Activated CD4-positive, alpha-beta T cell treated with anti-CD3 and anti-CD28 coated beads, Interleukin-2, amount 50 U/mL, for 24 hours (primary cell): Measurements from ENCODE around the gene MCCC2.
"Not testable (repeated sequence)": the region's sequence is repeated elsewhere in the genome, so short reads cannot be mapped to it uniquely, and the experiment has no call there.

ENCODE experiments used
- DNase-seq, 2 donors: peaks; one replicate each; pipeline ENCODE4 v3.0.0-alpha.2; 2020; ENCODE audit warnings: low read depth in 1 of 2, low spot score in 1 of 2

MCCC2 gene

DNA sequence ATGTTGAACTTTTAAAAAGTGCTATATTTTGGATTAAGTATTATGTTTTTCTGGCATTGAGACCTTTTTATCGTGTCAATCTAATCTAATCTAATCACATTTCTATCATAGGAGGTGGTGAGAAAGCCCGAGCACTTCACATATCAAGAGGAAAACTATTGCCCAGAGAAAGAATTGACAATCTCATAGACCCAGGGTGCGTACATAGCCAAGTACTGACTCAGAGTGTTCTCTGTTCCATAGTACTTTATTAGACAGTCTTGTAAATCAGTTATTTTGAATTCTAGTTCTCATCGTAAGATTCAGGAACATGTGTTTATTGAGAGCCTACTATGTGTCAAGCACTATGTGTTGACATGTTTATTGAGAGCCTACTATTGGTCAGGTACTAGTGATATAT lies 9.0 kb downstream of the MCCC2 start:
- DNase-seq: no peak

DNA sequence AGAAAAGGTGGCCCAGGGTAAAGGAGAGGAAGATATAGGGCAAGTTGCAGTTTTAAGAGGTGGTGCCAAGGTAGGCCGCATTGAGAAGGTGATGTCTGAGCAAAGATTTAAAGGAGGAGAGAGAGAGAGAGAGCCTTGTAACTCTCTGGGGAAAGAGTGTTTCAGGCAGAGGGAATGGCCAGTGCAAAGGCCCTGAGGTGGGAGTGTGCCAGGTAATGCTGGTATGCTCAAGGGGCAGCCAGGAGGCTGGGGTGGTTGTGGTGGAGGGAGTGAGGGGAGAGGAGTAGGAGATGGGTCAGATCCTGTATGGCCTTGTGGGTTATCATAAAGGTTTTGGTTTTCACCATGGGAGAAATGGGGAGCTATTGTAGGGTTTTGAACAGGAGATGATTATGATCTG lies 9.9 kb downstream of the MCCC2 start:
- DNase-seq: no peak

DNA sequence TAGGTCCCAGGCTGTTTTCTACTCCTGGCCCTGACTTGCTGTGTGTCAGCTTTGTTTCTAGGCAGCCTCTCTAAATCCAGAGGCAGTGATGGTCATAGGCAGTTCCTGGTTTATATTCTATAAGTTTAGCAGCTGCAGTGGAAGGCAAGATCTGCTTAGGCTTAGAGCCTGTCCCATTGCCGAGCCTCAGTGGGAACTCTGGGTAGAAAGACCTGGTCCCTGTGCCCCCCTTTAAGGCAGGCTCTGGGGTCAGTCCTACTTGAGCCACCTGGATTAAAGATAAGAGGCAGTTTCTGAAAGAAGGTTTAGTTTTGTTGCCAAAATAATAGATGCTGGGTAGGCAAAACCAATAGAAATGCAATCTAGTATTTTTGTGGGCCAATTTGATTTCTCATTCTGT lies 13.6 kb downstream of the MCCC2 start:
- no peak for DNase-seq

DNA sequence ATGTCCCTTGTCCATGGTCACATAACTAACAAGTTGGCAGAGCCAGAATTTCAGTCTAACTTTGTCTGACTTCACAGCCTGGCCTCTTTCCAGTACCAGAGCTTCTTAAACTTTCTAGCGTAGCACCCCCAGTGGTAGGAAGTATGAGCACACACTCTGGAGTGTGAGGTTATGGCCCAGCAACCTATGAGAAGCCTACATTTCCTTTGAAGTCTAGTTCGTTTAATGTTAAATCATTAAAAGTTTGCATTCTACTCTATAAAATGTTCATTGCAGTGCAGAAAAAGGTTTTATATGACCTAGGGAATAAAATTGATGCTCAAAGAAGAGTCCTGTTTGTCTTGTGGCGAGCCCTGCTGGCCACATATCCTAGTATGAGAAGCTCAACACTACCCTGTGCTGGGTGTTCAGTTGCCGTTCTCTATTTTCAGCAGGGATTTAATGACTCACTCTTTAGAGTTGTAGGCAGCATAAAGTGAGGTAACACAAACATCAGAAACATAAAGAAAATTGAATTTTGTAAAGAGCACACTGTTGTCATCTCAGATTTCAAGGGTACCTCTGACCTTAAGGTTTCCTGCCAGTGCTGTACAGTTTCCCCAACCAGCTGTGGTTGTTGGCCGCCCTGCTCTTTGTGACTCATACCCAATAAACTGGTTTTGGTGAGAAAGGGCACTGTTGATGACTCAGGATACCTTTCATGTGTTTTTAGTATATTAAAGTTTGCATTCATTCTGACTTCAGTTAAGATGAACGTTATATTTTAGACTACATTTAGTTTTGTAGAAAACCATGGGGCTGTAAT lies 14.3 kb downstream of the MCCC2 start:
- peak; percentile 36 to 75 for DNase-seq

DNA sequence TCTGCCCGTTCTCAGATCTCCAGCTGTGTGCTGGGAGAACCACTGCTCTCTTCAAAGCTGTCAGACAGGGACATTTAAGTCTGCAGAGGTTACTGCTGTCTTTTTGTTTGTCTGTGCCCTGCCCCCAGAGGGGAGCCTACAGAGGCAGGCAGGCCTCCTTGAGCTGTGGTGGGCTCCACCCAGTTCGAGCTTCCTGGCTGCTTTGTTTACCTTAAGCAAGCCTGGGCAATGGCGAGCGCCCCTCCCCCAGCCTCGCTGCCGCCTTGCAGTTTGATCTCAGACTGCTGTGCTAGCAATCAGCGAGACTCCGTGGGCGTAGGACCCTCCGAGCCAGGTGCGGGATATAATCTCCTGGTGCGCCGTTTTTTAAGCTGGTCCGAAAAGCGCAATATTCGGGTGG lies 22.8 kb downstream of the MCCC2 start:
- DNase-seq: not testable (repeated sequence)

DNA sequence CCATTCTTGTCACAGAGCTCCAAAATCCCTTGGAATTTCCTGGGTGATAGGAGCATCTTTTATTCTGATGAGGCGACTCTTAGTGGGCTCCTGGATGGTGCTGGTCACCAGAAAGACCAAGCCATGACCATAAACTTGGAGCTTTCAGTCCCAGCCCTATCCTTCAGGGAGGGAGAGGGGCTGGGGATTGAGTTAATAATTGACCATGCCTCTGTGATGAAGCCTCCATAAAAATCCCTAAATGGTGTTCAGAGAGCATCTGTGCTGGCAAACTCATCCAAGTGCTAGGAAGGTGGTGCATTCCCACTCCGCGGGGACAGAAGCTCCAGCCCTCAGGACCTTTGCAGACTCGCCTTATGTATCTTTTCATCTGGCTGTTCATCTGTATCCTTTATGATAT lies 28.7 kb downstream of the MCCC2 start:
- no peak for DNase-seq

DNA sequence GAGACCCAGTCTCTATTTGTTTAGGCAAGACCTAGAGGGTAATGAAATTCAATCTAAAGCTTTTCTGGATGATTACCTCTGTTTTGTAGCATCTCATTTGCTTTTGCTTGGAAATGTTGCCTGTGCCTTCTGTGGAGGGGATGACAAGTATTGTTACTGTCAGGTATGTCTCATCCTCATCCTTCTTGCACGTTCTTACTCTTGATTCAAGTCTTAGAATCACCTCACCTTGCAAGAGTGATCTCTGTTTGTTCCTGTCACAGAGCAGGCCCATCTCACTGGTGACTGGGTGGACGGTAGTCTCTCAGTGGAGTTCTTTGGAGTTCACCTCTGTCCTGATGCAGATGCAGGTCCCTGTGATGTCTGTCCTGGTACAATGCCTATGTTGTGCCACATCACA lies 33.5 kb downstream of the MCCC2 start:
- DNase-seq: no peak

DNA sequence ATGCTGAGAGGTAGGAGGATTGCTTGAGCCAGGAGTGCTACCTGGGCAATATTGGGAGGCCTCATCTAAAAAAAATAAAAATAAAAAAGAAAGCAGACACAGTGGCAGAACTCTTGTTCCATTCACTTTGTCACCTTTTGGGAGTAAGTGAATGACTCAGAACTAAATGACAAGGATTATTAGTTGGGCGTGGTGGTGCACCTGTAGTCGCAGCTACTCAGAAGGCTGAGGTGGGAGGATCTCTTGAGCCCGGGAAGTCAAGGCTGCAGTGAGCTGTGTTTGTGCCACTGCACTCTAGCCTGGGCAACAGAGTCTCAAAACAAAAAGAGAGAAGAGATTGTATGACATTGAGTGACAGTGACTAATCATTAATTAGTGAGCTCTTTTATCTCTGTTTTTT lies 34.1 kb downstream of the MCCC2 start:
- DNase-seq: no peak

DNA sequence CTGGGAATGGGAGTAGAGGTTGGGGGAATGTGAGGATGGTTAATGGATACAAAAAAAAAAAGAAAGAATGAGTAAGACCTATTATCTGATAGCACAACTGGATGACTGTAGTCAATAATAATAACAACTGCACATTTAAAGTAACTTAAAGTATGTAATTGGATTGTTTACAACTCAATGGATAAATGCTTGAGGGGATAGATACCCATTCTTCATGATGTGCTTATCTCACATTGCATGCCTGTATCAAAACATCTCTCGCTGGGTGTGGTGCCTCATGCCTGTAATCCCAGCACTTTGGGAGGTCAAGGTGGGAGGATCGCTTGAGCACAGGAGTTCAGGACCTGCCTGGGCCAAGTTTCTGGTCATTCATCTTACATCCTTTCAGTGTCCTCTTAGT lies 34.6 kb downstream of the MCCC2 start:
- DNase-seq: no peak

DNA sequence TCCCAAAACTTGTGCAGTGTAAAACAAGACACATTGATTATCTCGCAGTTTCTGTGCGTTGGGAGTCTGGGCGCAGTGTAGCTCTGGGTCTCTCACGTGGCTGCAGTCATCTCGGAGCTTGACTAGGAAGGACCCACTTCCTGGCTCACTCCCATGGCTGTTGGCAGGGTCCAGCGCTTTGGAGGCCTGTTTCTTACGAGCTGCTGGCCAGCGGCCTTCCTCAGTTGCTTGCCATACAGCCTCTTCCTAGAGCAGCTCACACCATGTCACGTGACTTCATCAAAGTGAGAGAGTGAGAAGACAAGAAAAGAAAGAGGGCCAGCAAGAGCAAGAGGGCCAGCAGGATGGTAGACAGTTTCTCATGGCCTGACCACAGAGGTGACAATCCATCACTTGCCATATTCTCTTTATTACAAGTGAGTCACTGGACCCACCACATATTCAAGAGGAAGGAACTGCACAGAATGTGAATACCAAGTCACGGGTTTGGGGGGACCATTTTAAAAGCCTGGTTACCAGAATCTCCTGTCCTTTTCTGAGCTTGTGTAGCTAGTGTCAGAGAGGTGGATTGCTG lies 36.2 kb downstream of the MCCC2 start:
- no peak for DNase-seq

DNA sequence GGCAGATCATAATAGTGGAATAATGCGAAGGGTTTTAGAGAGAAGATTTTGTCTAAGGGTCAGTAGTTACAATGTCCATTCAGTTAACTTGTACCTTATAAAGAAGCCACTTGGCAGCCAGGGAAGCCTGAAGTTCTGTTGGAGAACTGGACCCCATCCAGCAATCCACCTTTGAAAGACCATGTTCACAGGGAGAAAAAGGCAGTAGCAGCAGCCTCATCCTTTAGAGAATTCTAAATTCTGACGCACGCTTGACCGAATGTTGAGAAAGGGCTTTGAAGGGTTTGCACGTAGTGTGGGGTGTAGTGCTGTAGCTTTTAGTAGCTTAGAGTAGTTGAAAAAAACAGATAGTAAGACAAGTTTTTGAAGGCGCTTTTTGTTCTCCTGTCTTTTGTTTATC lies 42.8 kb downstream of the MCCC2 start:
- DNase-seq: no peak

DNA sequence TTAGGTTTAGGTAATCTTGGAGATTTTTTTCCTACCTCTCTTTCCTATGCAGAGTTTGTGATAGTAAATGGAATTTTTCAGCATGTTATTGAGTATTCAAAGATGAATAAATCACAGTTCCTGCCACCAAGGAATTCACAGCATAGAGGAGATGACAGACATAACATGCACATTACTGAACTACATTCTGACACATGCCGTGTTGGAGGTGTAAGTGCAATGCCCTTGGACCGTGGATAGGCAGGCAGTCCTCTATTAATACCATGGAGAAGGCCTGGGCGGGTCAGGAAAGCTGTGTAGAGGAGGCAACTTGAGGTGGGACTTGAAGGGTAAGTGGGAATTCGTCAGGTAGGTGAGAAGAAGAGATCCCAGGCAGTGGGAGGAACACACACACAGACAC lies 43.9 kb downstream of the MCCC2 start:
- DNase-seq: no peak

DNA sequence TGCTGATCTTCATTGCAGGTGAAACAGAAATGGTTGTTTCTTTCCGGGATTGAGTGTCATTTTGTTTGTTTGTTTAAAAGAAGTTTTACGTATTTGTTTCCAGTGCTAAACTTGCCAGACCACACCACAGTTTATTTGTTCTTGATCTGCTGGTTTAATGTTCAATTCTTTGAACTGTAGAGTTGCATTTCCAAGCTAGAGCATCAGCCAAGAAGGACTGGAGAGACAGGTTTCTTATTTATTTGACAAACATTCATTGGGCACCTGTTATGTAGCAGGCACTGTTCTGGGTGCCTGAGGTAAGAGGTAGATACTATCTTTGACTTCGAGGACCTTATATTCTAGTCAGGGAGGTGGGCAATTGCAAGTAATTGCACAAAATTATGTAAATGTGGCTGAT lies 45.0 kb downstream of the MCCC2 start:
- no peak for DNase-seq

DNA sequence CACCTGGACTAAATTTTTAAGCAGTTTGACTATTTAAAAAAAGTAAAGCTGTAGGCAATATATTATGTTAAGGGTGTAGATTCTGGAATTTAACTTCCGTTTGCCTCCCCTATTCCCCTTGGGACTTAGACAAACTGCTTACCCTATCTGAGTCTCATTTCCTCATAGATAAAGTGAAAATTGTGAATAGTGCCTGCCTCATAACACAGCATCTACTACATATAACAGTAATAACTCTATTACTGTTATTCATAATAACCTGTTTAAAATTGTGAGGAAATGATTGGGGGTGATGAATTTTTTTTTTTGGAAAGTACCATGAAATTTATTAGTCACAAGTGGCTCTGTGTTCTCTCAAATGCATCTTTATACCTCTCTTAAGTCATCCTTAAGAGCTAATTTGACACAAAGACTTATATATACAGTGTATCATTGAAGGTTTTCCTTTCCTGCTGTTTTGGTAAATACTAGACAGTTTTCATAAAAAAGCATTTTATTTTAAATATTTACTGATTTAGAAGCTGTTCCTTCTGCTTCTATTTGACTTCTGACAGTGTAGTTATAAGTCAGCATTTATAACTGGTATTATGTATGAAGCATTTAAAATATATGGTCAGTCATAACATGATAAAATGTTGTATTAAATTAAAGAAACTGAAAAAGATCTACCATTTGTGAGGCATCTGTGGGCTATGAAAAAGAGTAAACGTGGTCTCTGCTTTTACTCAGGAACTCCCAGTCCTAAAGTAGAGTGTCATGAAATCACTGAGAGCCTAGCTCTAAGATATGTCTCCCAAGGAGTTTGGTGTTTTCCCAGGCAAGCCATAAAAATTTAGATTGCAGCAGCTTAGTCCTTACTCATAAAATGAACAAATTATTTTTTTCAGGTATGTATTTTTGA lies 46.4 kb downstream of the MCCC2 start:
- no peak for DNase-seq

DNA sequence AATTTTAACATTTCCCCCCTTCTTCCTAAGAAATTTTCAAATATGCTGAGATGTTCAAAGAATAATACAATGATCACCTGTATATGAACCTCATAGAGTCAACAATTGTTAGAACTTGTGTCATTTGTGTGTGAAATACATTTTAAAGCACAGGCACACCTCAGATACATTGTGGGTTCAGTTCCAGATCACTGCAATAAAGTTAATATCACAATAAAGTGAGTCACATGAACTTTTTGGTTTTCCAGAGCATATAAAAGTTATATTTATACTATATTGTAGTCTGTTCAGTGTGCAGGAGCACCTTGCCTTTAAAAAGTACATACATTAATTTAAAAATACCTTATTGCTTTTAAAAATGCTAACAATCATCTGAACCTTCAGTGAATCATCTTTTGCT lies 50.0 kb downstream of the MCCC2 start:
- DNase-seq: no peak

DNA sequence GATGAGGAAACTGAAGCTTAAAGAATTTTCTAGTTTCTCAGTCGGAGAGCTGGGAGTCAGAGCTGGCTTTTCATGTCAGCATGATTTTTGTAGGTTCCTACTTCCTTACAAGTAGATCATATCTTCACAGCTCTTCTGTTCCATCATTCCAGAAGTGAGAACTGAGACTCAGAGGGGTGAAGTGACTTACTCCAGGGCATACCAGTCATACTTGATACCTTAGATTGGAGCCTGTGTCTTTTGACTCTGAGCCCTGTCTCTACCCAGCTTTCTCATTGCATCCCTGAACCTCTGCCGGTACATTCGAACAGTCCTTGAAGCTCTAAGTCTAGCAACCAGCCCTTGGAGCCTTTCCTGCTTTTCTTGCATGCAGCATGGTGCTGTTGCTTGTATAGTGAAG lies 53.3 kb downstream of the MCCC2 start:
- DNase-seq: no peak

DNA sequence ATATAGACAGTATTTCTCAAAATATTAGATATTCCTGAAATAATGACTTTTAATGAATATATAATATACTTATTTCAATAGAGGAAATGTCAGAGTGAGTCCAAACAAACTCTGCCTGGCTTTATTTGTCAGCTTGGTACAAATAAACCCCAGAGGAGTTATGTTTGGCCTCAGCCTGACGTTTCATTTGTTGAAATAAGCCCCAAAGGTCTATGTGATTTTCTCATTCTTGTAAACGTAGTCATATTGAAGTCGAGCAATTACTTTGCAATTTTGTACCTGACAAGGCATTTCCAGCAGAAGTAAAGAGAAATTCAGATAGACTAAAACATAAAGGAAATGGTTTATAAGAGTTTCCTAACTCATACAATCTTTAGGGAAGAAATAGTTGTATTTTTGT lies 57.9 kb downstream of the MCCC2 start:
- DNase-seq: no peak

DNA sequence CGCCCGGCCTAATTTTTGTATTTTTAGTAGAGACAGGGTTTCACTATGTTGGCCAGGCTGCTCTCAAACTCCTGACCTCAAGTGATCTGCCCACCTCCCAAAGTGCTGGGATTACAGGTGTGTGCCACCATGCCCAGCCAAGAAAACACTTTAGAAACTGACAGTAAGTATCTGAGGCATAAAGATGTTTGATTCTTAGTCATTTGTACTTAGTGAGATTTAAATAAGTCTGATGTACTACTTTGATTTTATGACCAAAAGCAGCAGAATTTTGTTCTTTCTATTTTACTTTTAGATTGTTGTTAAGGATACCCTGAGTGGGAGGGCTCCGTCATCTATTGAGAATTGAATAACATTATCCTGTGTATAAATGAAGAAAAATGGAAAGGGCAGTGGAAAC lies 63.8 kb downstream of the MCCC2 start:
- DNase-seq: not testable (repeated sequence)

DNA sequence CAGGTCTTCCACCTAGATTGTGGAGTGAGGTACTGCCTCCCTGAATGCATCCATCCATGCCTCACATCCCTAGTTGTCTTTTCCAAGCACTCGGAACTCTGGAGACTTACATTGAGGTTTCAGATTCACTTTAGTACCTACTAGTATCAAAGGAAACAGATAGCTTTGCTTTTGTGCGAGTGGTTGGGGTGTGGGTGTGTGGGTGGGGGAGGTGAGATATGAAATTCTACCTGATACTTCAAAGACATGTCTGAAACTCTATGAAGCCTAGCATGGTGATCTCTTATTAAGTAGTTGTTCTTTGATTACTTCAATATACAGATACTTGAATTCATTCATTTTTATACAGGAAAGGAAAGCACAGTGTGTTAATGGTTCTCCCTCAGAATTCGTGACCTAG lies 64.4 kb downstream of the MCCC2 start:
- peak; percentile 5 to 34 for DNase-seq

DNA sequence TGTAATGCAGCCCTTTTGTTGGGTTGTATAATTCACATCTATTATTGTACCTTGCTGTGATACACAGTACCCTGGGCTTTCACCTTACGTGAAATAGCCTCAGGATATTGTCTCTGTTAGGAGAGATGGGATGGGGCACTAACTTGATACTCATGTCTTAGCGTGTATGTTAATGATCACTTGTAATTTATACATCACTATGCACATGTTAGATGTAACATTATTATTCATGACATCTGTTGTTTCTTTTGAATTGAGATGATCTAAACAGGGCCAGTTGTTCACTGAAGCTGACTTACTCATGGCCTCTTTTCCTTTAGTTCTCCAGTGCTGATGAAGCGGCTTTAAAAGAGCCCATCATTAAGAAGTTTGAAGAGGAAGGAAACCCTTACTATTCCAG lies 65.2 kb downstream of the MCCC2 start:
- DNase-seq: no peak

DNA sequence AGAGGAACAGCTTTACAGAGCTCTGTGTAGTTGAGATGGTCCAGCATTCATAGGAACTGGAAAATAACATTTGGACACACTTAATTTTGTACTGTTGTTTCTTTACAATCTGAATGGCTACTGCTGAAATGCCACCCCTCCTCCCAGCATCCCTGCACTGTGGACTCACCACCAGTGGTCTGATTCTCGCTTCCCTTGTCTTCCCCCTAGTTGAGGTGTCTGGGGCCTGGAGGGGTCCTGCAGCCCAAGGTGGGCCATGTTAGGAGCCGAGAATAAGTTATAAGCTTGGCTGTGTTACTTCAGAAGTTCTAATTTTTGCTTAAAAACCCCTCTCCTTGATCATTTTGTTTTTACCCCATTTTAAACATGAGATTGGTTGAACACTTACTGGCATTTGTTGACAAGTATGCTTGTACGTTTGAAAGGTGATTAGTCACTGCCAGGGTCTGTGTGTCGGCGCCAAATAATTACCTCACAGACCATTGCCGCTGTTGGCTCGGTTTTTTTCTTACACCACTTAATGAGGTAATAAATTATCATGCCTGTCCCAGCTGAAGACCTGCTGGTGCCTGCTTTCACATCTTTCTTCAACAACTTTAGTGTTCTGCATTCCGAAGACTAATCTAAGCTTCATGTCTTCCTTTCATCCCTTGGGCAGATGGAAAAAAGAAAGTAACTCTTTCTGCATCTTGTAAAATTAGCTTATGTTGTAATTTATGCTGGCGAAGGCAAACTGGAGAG lies 65.8 kb downstream of the MCCC2 start:
- no peak for DNase-seq
